ENCODE results near the gene PGF.

PGF gene

GRCh38 chr14:74902941-74903705 is 52.3 kb downstream of the PGF start:
- CTCF ChIA-PET: interaction anchor here (0.6 to 1.1 kb wide), 2 partner anchors 42 to 53 kb away, joined by 3 to 5 read pairs; no protein-coding TSS in a partner anchor
- DNase-seq (ENCODE audit: extremely low spot score): no peak
- POLR2A ChIA-PET: interaction anchor here (1.5 kb wide), 1 partner anchor 224 kb away, joined by 3 read pairs; the partner anchor contains the start of gene NEK9
- TF ChIP-seq ELF4 (IDR thresholded peaks at IDR 0.05) (no peak), HDGF (IDR thresholded peaks at IDR 0.05; ENCODE audit: borderline replicate concordance) (no peak)
- TF ChIP-seq, protein P1, sequence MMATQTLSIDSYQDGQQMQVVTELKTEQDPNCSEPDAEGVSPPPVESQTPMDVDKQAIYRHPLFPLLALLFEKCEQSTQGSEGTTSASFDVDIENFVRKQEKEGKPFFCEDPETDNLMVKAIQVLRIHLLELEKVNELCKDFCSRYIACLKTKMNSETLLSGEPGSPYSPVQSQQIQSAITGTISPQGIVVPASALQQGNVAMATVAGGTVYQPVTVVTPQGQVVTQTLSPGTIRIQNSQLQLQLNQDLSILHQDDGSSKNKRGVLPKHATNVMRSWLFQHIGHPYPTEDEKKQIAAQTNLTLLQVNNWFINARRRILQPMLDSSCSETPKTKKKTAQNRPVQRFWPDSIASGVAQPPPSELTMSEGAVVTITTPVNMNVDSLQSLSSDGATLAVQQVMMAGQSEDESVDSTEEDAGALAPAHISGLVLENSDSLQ (IDR thresholded peaks at IDR 0.05): no peak

DNA sequence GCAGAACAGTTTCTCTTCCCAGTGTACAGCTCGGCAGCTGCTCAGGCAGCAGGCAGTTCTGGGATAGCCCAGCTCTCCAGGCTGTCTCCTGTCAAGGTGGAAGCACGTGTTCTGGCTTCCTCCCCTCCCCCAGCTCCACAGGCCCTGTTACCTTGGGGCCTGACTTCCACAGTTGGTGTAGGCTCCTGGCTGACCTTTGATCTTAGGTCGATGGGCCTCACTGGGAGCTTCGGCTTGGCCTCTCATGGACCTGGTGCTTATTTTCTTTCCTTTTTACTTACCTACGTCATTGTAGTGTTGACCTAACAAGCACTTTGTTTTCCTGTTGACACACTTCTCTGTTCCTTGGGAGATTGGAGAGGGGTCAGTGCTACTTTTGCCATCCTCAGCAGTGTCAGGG is 56.7 kb downstream of the PGF start:
- POLR2A ChIA-PET: no interaction called here
- DNase-seq (ENCODE audit: extremely low spot score): no peak

GRCh38 chr14:74898083-74898482 is 57.3 kb downstream of the PGF start:
- CTCF ChIA-PET: no interaction called here
- POLR2A ChIA-PET: interaction anchor here (0.9 kb wide), 1 partner anchor 9 kb away, joined by 3 read pairs; no protein-coding TSS in a partner anchor
- TF ChIP-seq NFRKB (IDR thresholded peaks at IDR 0.05) (no peak), ARNT (IDR thresholded peaks at IDR 0.05) (no peak), SP1 (IDR thresholded peaks at IDR 0.05) (no peak), LEF1 (IDR thresholded peaks at IDR 0.05; ENCODE audit: borderline replicate concordance) (no peak), L3MBTL2 (conservative IDR thresholded peaks at IDR 0.05) (no peak), FOXA1 (IDR thresholded peaks at IDR 0.05) (no peak), ELF4 (IDR thresholded peaks at IDR 0.05) (no peak), ZNF384 (IDR thresholded peaks at IDR 0.05) (no peak), HDGF (IDR thresholded peaks at IDR 0.05; ENCODE audit: borderline replicate concordance) (no peak)
- TF ChIP-seq, protein P1 (IDR thresholded peaks at IDR 0.05): no peak
- no peak for DNase-seq (ENCODE audit: extremely low spot score)

More for the DNA sequence above, 56.7 kb downstream of the PGF start:
- CTCF ChIA-PET: interaction anchor here (1.0 kb wide), 1 partner anchor 13 kb away, joined by 3 read pairs; no protein-coding TSS in a partner anchor
- no peak for TF ChIP-seq SUZ12 (IDR thresholded peaks at IDR 0.05)
- TF ChIP-seq, protein P1 (IDR thresholded peaks at IDR 0.05): no peak
- no peak for TF ChIP-seq ARNT (IDR thresholded peaks at IDR 0.05)
- no peak for TF ChIP-seq NFRKB (IDR thresholded peaks at IDR 0.05)
- TF ChIP-seq FOXK2 (IDR thresholded peaks at IDR 0.05): no peak
- TF ChIP-seq CTBP1 (IDR thresholded peaks at IDR 0.05; ENCODE audit: borderline replicate concordance): no peak
- TF ChIP-seq BHLHE40 (IDR thresholded peaks at IDR 0.05; ENCODE audit: borderline replicate concordance): no peak
- no peak for TF ChIP-seq HDGF (IDR thresholded peaks at IDR 0.05; ENCODE audit: borderline replicate concordance)
- no peak for TF ChIP-seq ZNF384 (IDR thresholded peaks at IDR 0.05)
- TF ChIP-seq LEF1 (IDR thresholded peaks at IDR 0.05; ENCODE audit: borderline replicate concordance): no peak
- no peak for TF ChIP-seq FOXM1 (IDR thresholded peaks at IDR 0.05; ENCODE audit: borderline replicate concordance)
- no peak for TF ChIP-seq SP1 (IDR thresholded peaks at IDR 0.05)
- no peak for TF ChIP-seq L3MBTL2 (conservative IDR thresholded peaks at IDR 0.05)
- TF ChIP-seq TARDBP (IDR thresholded peaks at IDR 0.05): no peak

DNA sequence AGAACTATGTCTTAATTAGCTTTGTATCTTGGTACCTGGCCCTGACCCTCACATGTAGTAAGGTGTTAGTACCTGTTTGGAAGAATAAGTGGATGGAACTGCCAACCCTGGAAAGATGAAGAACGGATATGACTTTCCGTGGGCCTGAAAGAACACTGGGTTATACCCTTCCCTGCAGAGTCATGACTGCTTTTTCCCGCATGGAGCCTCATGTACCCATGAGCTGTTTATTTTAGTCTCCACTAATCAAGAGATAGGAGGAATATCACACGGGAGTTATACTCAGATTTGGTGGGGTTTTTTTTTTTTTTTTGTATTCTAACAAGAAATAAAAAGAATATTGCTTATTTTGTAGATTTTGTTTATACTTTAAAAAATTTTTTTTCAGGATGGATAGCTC is 57.8 kb downstream of the PGF start:
- ChIA-PET CTCF (interaction anchor here (1.4 to 1.5 kb wide), 2 partner anchors 8 to 37 kb away, joined by 5 read pairs; no protein-coding TSS in a partner anchor), POLR2A (interaction anchor here (0.9 kb wide), 1 partner anchor 8 kb away, joined by 3 read pairs; no protein-coding TSS in a partner anchor)
- no peak for DNase-seq (ENCODE audit: extremely low spot score)
- TF ChIP-seq TARDBP (IDR thresholded peaks at IDR 0.05) (no peak), SP1 (IDR thresholded peaks at IDR 0.05) (no peak)
- TF ChIP-seq, protein P1 (IDR thresholded peaks at IDR 0.05): no peak

DNA sequence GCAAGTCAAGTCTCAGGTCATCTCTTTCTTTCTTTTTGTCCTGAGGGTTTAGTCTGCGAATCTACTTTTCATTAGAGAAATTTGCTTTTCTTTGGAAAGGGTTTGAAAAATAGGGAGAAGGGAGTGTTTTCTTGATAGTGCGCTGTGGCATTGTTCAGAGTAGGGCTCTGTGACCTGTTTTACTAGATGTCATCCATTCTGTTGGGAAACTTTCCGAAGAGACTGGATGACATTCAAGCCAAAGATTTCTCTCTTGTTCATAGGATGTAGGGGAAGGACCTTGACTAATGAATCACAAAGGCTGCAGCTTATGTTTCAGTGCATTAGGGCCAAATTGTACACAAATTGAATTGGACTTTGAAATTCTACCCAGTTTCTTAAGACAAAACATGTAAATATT is 59.0 kb downstream of the PGF start:
- CTCF ChIA-PET: interaction anchor here (0.6 to 1.5 kb wide), 3 partner anchors 9 to 192 kb away, joined by 4 to 5 read pairs (median 5); no protein-coding TSS in a partner anchor

More for the DNA sequence above, 59.0 kb downstream of the PGF start:
- TF ChIP-seq NFRKB (IDR thresholded peaks at IDR 0.05) (no peak), ELF4 (IDR thresholded peaks at IDR 0.05) (no peak), LEF1 (IDR thresholded peaks at IDR 0.05; ENCODE audit: borderline replicate concordance) (no peak), HDGF (IDR thresholded peaks at IDR 0.05; ENCODE audit: borderline replicate concordance) (no peak), L3MBTL2 (conservative IDR thresholded peaks at IDR 0.05) (no peak), TARDBP (IDR thresholded peaks at IDR 0.05) (no peak), FOXA1 (IDR thresholded peaks at IDR 0.05) (no peak), FOXM1 (IDR thresholded peaks at IDR 0.05; ENCODE audit: borderline replicate concordance) (no peak), CTBP1 (IDR thresholded peaks at IDR 0.05; ENCODE audit: borderline replicate concordance) (no peak), ARNT (IDR thresholded peaks at IDR 0.05) (no peak), BHLHE40 (IDR thresholded peaks at IDR 0.05; ENCODE audit: borderline replicate concordance) (no peak), SUZ12 (IDR thresholded peaks at IDR 0.05) (no peak), SP1 (IDR thresholded peaks at IDR 0.05) (no peak), FOXK2 (IDR thresholded peaks at IDR 0.05) (no peak), ZNF384 (IDR thresholded peaks at IDR 0.05) (no peak)
- TF ChIP-seq, protein P1 (IDR thresholded peaks at IDR 0.05): no peak
- POLR2A ChIA-PET: no interaction called here
- no peak for DNase-seq (ENCODE audit: extremely low spot score)
